Measurements from ENCODE around the gene TSPAN7. TPM values are rescaled to one million over a fixed set of nuclear protein-coding genes. Genes with fewer than 3 reads are reported as not detected.

The TSPAN7 gene
- total RNA-seq (2012; rRNA removed), result not detected in 2 replicates
- polyA plus RNA-seq (2012; rRNA removed), result not detected in 2 replicates
- 0.02 TPM in 1 of 2 replicates, not detected in the other for polyA plus RNA-seq (2012; cell fraction: cytosol; rRNA removed)
- not detected in 2 replicates for polyA plus RNA-seq (2012; cell fraction: nucleus; rRNA removed; ENCODE audit: low replicate concordance)
- Bru-seq, nascent RNA, result not detected
- BruChase-seq, experiment 1, labeled RNA remaining after a 6-hour chase, result not detected
- BruChase-seq, experiment 2, labeled RNA remaining after a 2-hour chase, result not detected
- long read RNA-seq, result 0 reads

- DNase-seq (peak; percentile 40), ATAC-seq (ENCODE audit: low read depth) (peak; percentile 92)
- no peak within 1 kb of the TSS for H2BK120ac ChIP-seq (ENCODE audit: low read depth, low read length)
- no peak within 1 kb of the TSS for H4K8ac ChIP-seq (ENCODE audit: low read depth in 2 of 2, low read length in 2 of 2)
- no peak within 1 kb of the TSS for H3K27ac ChIP-seq (ENCODE audit: insufficient read depth, low read length)
- no peak for TF ChIP-seq RFX5 (IDR thresholded peaks at IDR 0.05; ENCODE audit: low read depth, low read length)
- no peak for TF ChIP-seq BHLHE40 (IDR thresholded peaks at IDR 0.05; ENCODE audit: low read depth, low read length)
- peak; percentile 15; the same call in 1 of the 2 replicates for TF ChIP-seq MAZ (IDR thresholded peaks at IDR 0.05; ENCODE audit: borderline replicate concordance, low read depth, low read length)
- H3K4me1 ChIP-seq (ENCODE audit: control insufficient read depth, insufficient read depth, low read length), result no peaks in the 10 kb centered on the region
- ChIA-PET CTCF (no interaction called here), POLR2A (ENCODE audit: unreplicated experiment) (no interaction called here)
- H3K14ac ChIP-seq (replicated peaks; ENCODE audit: low read depth, low read length), result no peak within 1 kb of the TSS
- H3K9me3 ChIP-seq (ENCODE audit: control insufficient read depth, insufficient read depth, low read length), result no peaks in the 10 kb centered on the region
- no peaks in the 10 kb centered on the region for H3K36me3 ChIP-seq (ENCODE audit: control insufficient read depth, insufficient read depth, low read length)
- H2AFZ ChIP-seq (replicated peaks; ENCODE audit: low read length, poor library complexity), result peak within 1 kb of the TSS; percentile 89
- no peak within 1 kb of the TSS for H2BK5ac ChIP-seq (ENCODE audit: low read depth, low read length, poor library complexity, severe bottlenecking)
- H3K4me2 ChIP-seq (ENCODE audit: low read depth, low read length), result peak within 1 kb of the TSS; percentile 86
- no peak within 1 kb of the TSS for H3K56ac ChIP-seq (ENCODE audit: extremely low read depth, insufficient read depth, low read length)
- dilution Hi-C loops (cut with HindIII; ENCODE audit: low sequenced_read_pairs, unreplicated experiment) (no loop called here), intact Hi-C loops (cut with micrococcal nuclease) (no loop called here), in situ Hi-C loops (cut with MboI; ENCODE audit: low sequenced_read_pairs) (no loop called here)
- 28% methylated on average over 30 of the region's 78 CpGs; no CpG with 5 or more reads in 1 of the 2 experiments for WGBS, 2 experiments (ENCODE audit: extremely low coverage in 2 of 2, insufficient read length in 1 of 2)
- no peak within 1 kb of the TSS for H2AK5ac ChIP-seq (ENCODE audit: low read depth, low read length)
- no peaks in the 10 kb centered on the region for H3K9me1 ChIP-seq (ENCODE audit: insufficient read depth, low read length)
- no peak within 1 kb of the TSS for H2BK15ac ChIP-seq (ENCODE audit: low read depth, low read length)
- H3K79me1 ChIP-seq (ENCODE audit: low read depth in 1 of 2, low read length in 2 of 2), result no peaks in the 10 kb centered on the region
- no peaks in the 10 kb centered on the region for H4K20me1 ChIP-seq (ENCODE audit: insufficient read depth, low read length)
- H2AK9ac ChIP-seq (replicated peaks; ENCODE audit: low read depth, low read length, poor library complexity), result peak within 1 kb of the TSS; percentile 53
- no peak within 1 kb of the TSS for H3K18ac ChIP-seq (ENCODE audit: low read depth, low read length)
- no peak within 1 kb of the TSS for H4K5ac ChIP-seq (ENCODE audit: low read depth, low read length)
- H3K9ac ChIP-seq (ENCODE audit: low read depth, low read length), result no peak within 1 kb of the TSS
- BruUV-seq (replicated peaks), result no TSS peak
- no peak within 1 kb of the TSS for H4K91ac ChIP-seq (ENCODE audit: insufficient read depth, low read depth, low read length)
- no peak within 1 kb of the TSS for H3K23ac ChIP-seq (ENCODE audit: low read depth, low read length)
- H2BK20ac ChIP-seq (ENCODE audit: low read depth, low read length), result no peak within 1 kb of the TSS
- H3K4ac ChIP-seq (ENCODE audit: low read depth, low read length), result no peak within 1 kb of the TSS
- peak within 1 kb of the TSS; percentile 47 for H3K4me3 ChIP-seq (ENCODE audit: insufficient read depth, low read depth, low read length)
- H3K27me3 ChIP-seq (ENCODE audit: control insufficient read depth, insufficient read depth, low read length), result no peaks in the 10 kb centered on the region; the same call in 1 of the 2 replicates
These were observed at the start of gene TSPAN7 for GRCh38 chrX:38561126-38561868. TSPAN7 (plus strand) TSS chrX:38561542; CDS start chrX:38561547, 5 bp downstream.

All from IMR-90 (cell line).